NCI-H2171 (cell line): ENCODE data around the gene MAP1S.
"Not testable (repeated sequence)": the region's sequence is repeated elsewhere in the genome, so short reads cannot be mapped to it uniquely, and the experiment has no call there.

Experiments
- DNase-seq: peaks from one replicate; lab custom pipeline; 2025; lab: John Stamatoyannopoulos, UW

The MAP1S gene

DNA sequence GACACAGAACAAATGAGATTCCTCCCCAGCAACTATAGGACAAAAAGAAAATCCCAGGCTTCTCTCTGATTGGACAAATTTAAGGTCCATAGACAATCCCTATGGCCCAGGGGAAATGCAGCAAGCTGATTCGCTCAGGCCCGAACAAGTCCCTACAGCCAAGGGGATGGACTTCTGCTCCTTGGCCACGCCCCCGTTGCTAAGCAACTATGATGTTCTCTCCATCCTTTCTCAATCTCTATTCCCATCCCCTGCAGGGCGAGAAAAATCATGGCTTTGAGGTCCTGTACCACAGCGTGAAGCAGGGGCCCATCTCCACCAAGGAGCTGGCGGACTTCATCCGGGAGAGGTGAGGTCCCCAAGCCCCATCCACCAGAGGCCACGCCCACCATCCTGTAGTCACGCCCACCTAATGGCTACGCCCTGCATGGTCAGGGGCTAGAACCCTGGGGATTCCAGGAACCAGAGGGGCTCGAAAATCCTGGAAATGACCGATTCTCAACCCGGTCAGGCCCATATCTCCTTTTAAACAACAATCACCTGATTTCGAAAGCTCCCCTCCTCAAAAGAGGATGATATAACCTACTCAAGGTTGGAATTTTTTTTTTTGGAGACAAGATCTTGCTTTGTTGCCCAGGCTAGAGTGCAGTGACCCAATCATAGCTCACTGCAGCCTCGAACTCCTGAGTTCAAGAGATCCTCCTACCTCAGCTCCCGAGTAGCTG is 43.4 kb downstream of the MAP1S start:
- DNase-seq: no peak

DNA sequence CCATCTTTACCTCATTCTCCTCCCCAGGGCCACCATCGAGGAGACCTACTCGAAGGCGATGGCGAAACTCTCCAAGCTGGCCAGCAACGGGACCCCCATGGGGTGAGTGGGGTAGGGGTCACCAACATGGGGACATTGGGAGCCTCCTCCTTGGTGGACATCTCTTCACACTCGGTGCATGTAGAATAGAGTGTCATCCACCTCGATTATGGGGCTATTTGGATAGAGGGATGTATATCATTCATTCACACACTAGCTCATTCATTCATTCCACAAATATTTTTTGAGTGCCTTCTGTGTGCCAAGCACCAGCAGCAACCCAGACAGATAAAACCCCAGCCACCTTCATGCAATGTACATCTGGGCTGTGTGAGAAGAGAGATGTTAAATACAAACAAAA is 45.1 kb downstream of the MAP1S start:
- DNase-seq: no peak

DNA sequence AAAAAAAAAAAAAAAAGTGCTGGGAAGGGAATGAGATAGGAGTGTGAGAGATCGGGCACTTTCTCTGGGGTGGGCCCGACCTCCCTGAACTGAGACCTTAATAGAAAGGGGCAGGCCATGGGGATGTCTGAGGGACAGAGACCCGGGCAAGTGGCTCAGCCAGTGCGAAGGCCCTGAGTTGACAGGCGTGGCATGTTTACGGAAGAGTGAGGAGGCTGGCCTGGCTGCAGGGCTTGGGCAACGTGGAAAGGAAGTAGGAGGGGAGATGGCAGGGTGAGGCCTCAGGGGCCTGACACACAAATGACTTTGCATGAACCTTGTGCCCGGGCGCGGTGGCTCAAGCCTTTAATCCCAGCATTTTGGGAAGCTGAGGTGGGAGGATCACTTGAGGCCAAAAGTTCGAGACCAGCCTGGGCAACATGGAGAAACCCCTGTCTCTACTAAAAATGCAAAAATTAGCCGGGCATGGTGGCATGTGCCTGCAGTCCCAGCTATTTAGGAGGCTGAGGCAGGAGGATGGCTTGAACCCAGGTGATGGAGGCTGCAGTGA is 45.9 kb downstream of the MAP1S start:
- DNase-seq: no peak

DNA sequence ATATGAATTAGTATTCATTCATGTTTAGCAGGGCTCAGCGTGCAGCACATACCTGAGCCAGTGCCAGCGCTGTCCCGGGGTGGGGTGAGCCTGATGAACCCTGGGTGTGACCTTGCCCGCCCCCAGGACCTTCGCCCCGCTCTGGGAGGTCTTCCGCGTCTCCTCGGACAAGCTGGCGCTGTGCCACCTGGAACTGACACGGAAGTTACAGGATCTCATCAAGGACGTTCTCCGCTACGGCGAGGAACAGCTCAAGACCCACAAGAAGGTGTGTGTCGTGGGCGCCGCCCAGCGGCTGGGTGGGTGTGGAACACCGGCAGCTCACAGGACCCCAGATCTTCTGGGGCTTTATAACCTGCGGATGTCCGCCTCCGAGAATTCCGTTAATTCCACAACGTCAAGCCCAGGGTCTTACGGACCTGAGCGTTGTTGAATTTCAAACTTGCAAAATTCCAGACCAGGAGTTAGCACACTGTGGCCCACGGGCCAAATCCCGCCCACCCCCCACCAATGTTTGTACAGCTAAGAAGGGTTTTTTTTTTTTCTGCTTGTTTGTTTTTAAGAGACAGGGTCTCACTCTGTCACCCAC is 47.4 kb downstream of the MAP1S start:
- DNase-seq: peak; percentile 75

DNA sequence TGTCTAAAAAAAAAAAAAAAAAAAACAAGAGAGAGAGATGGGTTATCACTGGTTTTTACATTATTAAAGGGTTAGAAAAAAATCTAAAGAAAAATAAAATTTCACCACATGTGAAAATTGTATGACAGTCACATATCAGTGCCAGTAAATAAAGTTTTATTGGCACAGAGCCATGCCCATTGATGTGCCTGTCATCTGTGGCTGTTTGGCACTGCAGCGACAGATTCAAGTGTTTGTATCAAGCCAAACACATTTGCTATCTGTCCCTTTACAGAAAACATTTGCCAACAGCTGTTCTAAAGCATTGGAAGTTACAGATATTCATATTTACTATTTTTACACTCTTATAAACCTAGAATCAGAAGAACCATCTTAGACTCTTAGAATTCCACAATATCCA is 48.3 kb downstream of the MAP1S start:
- DNase-seq: no peak

DNA sequence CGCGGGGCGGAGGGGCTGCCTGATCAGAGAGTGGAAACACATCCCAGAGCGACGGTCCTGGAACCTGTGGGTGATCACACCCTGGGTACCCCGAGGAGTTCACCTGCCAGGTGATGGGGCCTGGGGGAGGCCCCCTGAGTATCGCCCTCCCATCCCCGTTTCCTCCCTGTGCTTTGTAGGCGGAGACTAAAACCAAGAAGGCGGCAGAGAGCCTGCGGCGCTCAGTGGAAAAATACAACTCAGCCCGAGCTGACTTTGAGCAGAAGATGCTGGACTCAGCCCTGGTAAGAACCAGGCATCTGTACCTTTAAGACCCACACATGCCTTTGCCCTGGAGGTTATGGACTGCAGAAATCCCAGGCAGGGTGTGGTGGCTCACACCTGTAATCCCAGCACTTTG is 51.3 kb downstream of the MAP1S start:
- no peak for DNase-seq

DNA sequence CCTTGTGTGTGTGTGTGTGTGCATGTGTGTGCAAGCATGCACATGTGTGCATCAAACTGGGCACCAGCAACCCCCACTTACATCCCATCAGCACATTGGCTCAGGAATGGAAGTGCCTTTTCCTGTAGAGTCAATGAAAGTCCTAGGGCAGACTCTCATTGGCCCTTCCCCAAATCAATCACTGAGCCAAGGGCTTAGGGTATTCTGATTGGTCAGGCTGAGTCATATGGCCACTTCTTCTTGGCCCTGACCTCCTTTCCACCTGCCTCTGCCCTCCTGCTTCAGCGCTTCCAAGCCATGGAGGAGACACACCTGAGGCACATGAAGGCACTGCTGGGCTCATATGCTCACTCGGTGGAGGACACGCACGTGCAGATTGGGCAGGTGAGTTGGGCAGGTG is 52.9 kb downstream of the MAP1S start:
- no peak for DNase-seq

DNA sequence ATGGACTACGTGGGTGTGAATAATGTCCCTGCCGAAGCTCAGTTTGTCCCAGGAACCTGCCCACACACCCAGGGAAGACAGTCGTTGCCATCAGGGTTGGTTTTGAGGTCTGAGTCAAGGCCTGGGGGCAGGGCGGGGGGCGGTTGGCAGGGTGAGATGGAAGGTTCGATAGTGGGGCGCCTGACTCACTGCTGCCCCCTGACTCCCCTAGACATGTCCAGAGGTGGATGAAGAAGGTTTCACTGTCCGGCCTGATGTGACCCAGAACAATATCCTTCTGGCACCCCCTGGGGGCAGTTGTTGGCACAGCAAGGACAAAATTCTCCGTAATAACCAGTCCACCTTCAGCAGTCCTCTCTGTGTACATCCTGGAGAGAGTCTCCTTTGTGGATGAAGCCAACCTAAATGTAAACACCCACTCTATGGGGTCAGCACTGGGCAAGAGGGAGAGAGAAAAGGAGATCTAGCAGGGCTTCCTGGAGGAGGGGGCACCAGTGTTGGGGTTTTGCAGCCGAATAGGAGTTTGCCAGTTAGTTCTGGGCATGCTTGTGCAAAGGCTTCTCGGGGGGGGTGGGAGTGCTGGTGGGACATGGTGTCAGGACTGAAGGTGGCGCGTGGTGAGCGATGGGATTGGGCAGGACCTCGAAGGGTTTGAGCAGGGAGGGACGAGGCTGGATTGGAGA is 56.1 kb downstream of the MAP1S start:
- no peak for DNase-seq

DNA sequence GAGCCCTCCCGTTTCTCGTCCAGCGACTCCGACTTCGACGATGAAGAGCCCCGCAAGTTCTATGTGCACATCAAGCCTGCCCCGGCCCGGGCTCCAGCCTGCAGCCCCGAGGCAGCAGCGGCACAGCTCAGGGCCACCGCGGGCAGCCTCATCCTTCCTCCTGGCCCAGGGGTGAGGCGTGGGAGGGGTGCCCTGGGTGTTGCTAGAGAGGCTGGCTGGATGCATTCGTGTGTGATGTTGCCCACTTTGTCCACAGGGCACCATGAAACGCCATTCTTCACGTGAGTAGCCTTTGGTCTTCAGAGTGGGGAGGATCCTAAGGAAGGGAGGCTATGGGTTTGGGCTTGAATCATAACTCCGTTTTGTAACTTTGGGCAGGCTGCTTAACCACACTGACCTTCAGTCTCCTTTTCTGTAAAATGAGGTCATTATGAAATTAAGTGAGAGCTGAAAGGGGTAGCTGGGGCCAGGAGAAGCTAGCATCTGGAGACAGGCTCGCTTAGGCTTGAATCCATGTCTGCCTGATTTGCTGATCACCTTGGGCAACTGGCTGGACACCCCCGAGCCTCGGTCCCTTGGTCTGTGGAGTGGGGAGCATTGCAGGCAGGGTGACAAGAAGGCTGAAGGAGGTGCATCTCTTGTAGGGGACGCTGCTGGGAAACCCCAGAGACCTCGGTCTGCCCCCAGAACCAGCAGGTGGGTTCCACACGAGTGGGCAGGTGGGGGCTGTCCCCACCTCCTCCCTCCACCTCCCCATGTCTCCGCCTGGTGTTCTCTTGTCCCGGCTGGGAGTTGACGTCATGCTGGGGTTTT is 56.9 kb downstream of the MAP1S start:
- no peak for DNase-seq

DNA sequence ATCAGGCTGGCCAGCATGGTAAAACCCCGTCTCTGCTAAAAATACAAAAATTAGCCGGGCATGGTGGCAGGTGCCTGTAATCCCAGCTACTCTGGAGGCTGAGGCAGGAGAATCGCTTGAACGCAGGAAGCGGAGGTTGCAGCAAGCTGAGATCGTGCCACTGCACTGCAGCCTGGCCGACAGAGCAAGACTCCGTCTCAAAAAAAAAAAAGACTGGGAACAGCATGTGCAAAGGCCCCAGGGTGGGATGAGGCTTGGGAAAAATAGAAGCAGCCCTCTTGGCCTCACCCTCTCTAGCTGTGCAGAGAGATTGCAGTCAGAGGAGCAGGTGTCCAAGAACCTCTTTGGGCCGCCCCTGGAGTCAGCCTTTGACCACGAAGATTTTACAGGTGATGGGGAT is 58.6 kb downstream of the MAP1S start:
- DNase-seq: not testable (repeated sequence)

DNA sequence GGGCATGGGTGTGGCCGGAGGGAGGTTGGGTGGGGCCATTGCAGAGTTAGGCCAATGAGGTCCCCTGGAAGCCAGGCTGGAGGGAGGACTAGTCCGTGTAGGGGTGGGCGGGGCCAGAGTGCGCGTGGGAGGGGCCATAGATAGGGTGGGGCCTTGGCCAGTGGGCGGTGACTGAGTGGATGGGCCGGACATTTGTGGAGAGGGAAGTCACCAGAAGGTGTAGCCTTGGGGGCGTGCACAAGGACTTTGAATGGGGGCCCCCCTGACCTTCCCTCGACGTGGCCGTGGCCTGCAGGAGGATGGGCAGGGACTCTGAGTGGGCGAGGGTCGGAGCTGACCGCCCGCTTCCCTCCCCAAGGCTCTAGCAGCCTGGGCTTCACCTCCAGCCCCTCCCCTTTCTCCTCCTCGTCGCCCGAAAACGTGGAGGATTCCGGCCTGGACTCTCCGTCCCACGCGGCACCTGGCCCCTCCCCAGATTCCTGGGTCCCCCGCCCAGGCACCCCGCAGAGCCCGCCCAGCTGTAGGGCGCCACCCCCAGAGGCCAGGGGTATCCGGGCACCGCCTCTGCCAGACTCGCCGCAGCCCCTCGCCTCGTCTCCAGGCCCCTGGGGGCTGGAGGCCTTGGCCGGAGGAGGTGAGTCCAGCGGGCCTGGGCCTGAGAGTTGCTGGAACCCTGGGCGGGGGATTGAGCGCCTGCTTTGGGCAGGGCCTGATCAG is 59.1 kb downstream of the MAP1S start:
- DNase-seq: no peak

DNA sequence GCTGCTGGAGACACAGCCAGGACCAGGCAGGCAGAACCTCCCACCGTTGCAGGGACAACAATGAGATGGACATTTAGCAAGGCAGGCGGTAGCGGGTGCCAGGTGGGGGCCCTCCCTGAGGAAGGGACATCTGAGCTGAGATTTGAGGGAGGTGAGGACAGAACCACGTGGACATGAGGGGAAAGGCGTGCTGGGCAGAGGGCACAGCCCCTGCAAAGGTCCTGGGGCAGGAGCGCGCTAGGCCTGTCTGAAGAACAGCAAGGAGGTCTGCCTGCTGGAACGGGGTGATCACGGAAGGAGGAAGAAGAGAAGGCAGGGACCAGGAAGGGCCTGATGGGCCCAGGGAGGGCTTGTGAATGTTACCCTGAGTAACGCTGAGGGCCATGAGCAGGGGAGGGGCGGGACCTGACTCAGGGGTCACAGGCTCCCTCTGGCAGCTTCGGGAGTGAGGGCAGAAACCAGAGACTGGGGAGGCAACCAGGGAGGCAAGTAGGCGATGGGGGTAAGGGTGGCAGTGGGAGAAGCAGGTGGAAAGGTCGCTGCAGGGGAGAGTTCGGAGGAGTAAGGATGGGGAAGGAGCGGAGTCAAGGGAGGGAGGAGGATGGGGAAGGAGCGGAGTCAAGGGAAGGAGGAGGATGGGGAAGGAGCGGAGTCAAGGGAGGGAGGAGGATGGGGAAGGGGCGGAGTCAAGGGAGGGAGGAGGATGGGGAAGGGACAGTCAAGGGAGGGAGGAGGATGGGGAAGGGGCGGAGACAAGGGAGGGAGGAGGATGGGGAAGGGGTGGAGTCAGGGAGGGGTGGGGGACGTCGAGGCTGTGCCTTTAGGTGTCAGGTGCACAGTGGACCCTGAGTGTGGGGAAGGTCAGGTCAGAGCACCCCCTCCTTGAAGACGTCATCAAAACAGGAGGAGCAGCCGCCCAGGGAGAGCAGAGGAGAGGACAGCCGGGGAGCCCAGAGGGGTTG is 60.0 kb downstream of the MAP1S start:
- no peak for DNase-seq

DNA sequence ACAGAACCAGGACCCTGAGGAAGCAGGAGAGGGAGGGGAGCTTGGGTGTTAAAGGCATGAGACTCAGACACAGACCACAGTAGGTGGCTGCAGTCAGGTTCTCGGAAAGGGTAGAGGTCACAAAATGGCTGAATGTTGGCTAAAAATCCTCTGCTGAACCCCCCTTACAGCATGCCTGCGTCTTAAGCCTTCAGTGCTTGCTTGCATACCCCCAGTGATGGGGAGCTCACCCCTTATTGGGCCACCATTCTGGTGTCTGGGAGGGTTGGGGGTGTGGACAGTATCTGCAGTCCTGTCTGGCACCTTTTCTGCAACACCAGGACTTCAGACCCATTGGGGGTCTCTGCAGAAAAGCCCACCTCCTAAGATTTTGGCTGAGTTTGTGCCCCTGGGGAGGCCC is 61.5 kb downstream of the MAP1S start:
- no peak for DNase-seq

DNA sequence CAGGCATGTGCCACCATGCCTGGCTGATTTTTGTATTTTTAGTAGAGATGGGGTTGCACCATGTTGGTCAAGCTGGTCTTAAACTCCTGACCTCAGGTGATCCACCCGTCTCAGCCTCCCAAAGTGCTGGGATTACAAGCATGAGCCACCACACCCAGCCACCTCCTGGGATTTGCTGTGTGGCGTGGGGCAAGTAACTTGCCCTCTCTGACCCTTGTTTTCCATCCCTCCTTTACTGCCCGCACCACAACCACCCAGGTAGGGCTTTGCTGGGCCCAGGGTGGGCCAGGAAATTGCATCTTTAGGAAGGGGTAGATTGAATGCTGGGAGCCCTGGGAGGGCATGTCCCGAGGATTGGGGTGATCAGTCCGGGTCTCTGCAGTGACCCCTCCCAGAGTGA is 64.4 kb downstream of the MAP1S start:
- not testable (repeated sequence) for DNase-seq
